BJ (cell line): ENCODE measurements around the gene BNC1. TPM values are rescaled to one million over a fixed set of nuclear protein-coding genes. Genes with fewer than 3 reads are reported as not detected.

ENCODE experiments used
- polyA plus RNA-seq: library from polyadenylated mRNA; depleted of rRNA; stranded (reverse); fragments of >200 nt; gene quantifications from 2 replicates; pipeline ENCODE4 v1.2.3, GENCODE V29; 2011; rRNA removed

Gene BNC1
- polyA plus RNA-seq, 1 experiment, result 1.4 TPM

Other genes with a start within 250 kb of the BNC1 start
- gene BTBD1, start 217.4 kb downstream of the BNC1 start, polyA plus RNA-seq, result 35.0 and 70.7 TPM in 2 replicates
- 3.2 and 3.8 TPM in 2 replicates for gene TM6SF1, start 177.0 kb downstream of the BNC1 start, polyA plus RNA-seq
- 5.7 and 24.5 TPM in 2 replicates for gene HDGFL3, start 76.8 kb downstream of the BNC1 start, polyA plus RNA-seq
- not detected in 2 replicates for gene SH3GL3, start 162.7 kb upstream of the BNC1 start, polyA plus RNA-seq